GM23248 (cell line): ENCODE measurements around the gene NDUFAF5.

Experiments
- EZH2 ChIP-seq: fragments of 200-600 bp; sonication (generic); IDR thresholded peaks from 2 replicates; pipeline ENCODE4 v1.6.1; 2018; ENCODE audit warnings: antibody characterized with exemption, mild to moderate bottlenecking; ENCODE audit not compliant: insufficient read depth, poor library complexity, severe bottlenecking
- EZH2phosphoT487 ChIP-seq: fragments of 200-600 bp; sonication (generic); IDR thresholded peaks from 2 replicates; pipeline ENCODE4 v1.6.1; 2018; ENCODE audit warnings: antibody characterized with exemption, moderate library complexity, mild to moderate bottlenecking, low read depth; ENCODE audit not compliant: insufficient read depth

DNA sequence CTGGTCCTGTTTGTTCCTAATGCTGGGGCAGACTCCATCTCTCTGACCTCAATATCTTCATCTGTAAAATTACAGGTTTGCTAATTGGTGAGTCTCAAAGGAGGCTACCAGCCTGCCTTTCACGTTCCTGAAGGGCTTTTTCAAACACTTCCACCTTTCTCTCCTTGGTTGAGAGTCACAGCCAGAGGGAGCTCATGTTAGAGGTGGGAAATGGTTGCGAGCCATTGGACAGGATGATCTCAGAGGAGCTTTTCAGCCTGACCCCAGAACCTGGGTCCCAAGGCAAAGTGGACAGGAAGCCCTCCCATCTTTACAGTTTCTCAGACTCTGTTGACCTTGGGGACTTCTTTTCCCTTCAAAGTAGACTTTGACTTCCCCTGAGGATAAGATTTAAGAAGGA lies 37.6 kb downstream of the NDUFAF5 start:
- TF ChIP-seq EZH2 = no peak
- TF ChIP-seq EZH2phosphoT487 = no peak
